NCI-H1694 (cell line): ENCODE results near the gene TTLL13.
"Not testable (repeated sequence)": the region's sequence is repeated elsewhere in the genome, so short reads cannot be mapped to it uniquely, and the experiment has no call there.

Experiments
- DNase-seq: peaks from one replicate; lab custom pipeline; 2025; lab: John Stamatoyannopoulos, UW

Gene TTLL13

GRCh38 chr15:90281637-90282036 lies 32.3 kb downstream of the TTLL13 start:
- DNase-seq: not testable (repeated sequence)

GRCh38 chr15:90286678-90287077 lies 37.3 kb downstream of the TTLL13 start:
- peak; percentile 7 for DNase-seq

- DNase-seq: no peak
Observed at GRCh38 chr15:90287101-90287500, 37.7 kb downstream of the TTLL13 start.

GRCh38 chr15:90287946-90288345 lies 38.6 kb downstream of the TTLL13 start:
- no peak for DNase-seq

GRCh38 chr15:90291679-90292356 lies 42.5 kb downstream of the TTLL13 start:
- no peak for DNase-seq

GRCh38 chr15:90293040-90293810 lies 43.9 kb downstream of the TTLL13 start:
- peak; percentile 32 for DNase-seq

- DNase-seq: no peak
Observed at GRCh38 chr15:90294159-90294558, 44.8 kb downstream of the TTLL13 start.

GRCh38 chr15:90294601-90295269 lies 45.4 kb downstream of the TTLL13 start:
- no peak for DNase-seq

GRCh38 chr15:90295270-90295648 lies 45.9 kb downstream of the TTLL13 start:
- DNase-seq: no peak

- DNase-seq: not testable (repeated sequence)
Observed at GRCh38 chr15:90296316-90296884, 47.0 kb downstream of the TTLL13 start.

GRCh38 chr15:90297021-90297420 lies 47.7 kb downstream of the TTLL13 start:
- DNase-seq: no peak

- no peak for DNase-seq
Observed at GRCh38 chr15:90300541-90300940, 51.2 kb downstream of the TTLL13 start.

- DNase-seq: peak; percentile 0
Observed at GRCh38 chr15:90300988-90301706, 51.8 kb downstream of the TTLL13 start.

- no peak for DNase-seq
Observed at GRCh38 chr15:90301707-90302300, 52.4 kb downstream of the TTLL13 start.

- not testable (repeated sequence) for DNase-seq
Observed at GRCh38 chr15:90305355-90305754, 56.0 kb downstream of the TTLL13 start.

GRCh38 chr15:90305932-90306331 lies 56.6 kb downstream of the TTLL13 start:
- DNase-seq: no peak

GRCh38 chr15:90306560-90306959 lies 57.2 kb downstream of the TTLL13 start:
- DNase-seq: no peak

GRCh38 chr15:90307661-90308060 lies 58.3 kb downstream of the TTLL13 start:
- no peak for DNase-seq

- no peak for DNase-seq
Observed at GRCh38 chr15:90309020-90309419, 59.7 kb downstream of the TTLL13 start.
